Measurements from ENCODE around the gene OR7G1. TPM values are rescaled to one million over a fixed set of nuclear protein-coding genes. Genes with fewer than 3 reads are reported as not detected.

OR7G1 gene
- total RNA-seq, 1 donor from 2014 or later: not detected

DNA sequence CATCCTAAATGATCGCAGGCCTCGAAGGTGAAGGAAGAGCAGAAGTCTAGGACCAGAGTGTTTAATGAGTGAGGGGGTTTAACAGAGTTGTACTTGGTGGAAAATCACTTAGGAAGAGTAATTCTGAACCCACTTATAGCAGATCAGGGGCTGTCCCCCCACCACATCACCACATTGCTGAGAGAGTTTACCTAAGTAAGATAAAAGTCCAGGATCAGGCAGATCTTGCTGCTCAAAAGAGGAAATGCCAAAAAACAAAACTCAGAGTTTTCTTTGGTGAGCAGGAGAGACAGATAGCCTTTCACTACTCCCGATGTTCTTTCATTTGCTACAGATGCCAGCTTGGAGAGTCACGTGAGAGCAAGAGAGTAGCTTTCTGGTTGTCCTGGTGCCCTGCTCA, 40.0 kb upstream of the OR7G1 start:
- Mint-ChIP-seq H3K4me3 (peak overlapping the region; percentile 1), H3K27me3 (no peaks in the 10 kb centered on the region), H3K4me1 (peaks cover 62% of the 10 kb centered on the region), H3K27ac (peak overlapping the region; percentile 86), H3K36me3 (ENCODE audit: low read depth) (peaks cover 91% of the 10 kb centered on the region), H3K9me3 (peaks cover 7% of the 10 kb centered on the region)
- ATAC-seq (ENCODE audit: low read depth): no peak
- intact Hi-C loops (cut with micrococcal nuclease): no loop called here
- DNase-seq: no peak
- CTCF ChIA-PET: no interaction called here
- POLR2A ChIA-PET: no interaction called here
- TF ChIP-seq, protein P1, sequence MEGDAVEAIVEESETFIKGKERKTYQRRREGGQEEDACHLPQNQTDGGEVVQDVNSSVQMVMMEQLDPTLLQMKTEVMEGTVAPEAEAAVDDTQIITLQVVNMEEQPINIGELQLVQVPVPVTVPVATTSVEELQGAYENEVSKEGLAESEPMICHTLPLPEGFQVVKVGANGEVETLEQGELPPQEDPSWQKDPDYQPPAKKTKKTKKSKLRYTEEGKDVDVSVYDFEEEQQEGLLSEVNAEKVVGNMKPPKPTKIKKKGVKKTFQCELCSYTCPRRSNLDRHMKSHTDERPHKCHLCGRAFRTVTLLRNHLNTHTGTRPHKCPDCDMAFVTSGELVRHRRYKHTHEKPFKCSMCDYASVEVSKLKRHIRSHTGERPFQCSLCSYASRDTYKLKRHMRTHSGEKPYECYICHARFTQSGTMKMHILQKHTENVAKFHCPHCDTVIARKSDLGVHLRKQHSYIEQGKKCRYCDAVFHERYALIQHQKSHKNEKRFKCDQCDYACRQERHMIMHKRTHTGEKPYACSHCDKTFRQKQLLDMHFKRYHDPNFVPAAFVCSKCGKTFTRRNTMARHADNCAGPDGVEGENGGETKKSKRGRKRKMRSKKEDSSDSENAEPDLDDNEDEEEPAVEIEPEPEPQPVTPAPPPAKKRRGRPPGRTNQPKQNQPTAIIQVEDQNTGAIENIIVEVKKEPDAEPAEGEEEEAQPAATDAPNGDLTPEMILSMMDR (IDR thresholded peaks at IDR 0.05): no peak

DNA sequence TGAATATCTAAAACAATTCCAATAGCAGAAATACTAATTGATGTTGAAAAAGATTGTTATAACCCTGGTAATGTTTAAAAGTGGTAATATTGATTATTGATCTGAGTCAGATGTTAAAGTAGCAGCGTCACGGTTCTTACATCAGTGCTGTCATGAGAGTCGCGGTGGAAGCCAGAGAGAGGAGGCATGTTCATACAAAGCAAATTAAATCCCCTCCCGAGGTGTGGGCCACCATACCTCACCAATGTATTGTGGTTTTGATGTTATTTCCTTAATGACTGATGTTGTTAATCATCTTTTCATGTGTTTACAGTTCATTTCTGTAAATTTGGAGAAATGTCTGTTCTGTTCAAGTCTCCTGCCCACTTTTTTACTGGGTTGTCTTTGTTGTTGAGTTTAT, 35.8 kb upstream of the OR7G1 start:
- Mint-ChIP-seq H3K27me3 (no peaks in the 10 kb centered on the region), H3K27ac (no peak overlapping the region), H3K4me3 (no peak overlapping the region), H3K36me3 (ENCODE audit: low read depth) (peaks cover 86% of the 10 kb centered on the region), H3K9me3 (peaks cover 7% of the 10 kb centered on the region), H3K4me1 (peaks cover 68% of the 10 kb centered on the region)
- CTCF ChIA-PET: no interaction called here
- DNase-seq: no peak
- intact Hi-C loops (cut with micrococcal nuclease): no loop called here
- no peak for ATAC-seq (ENCODE audit: low read depth)
- POLR2A ChIA-PET: no interaction called here
- TF ChIP-seq, protein P1 (IDR thresholded peaks at IDR 0.05): no peak

DNA sequence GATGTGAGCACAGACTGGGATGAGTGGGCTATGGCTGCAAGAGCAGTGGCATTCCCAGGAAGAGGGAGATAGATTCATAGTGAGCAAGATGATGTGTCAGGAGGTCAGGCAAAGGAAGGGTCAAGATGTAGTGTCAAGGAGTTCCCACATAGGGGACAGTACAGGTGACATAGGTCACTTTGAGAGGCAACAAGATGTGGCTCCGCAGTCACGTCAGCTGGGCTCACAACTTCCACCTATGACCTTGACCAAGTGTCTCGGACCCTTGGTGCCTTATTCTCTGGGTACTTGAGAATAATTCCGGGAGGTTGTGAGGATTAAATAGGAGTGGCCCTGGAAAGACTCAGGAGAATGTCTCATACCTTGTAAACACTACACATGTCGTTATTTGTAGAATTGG, 35.1 kb upstream of the OR7G1 start:
- H3K27me3 Mint-ChIP-seq: no peaks in the 10 kb centered on the region
- intact Hi-C loops (cut with micrococcal nuclease): no loop called here
- ATAC-seq (ENCODE audit: low read depth) (no peak), DNase-seq (no peak)
- TF ChIP-seq, protein P1 (IDR thresholded peaks at IDR 0.05): no peak
- CTCF ChIA-PET: no interaction called here
- H3K4me1 Mint-ChIP-seq: peaks cover 63% of the 10 kb centered on the region
- H3K27ac Mint-ChIP-seq: no peak overlapping the region
- peaks cover 83% of the 10 kb centered on the region for H3K36me3 Mint-ChIP-seq (ENCODE audit: low read depth)
- peaks cover 8% of the 10 kb centered on the region for H3K9me3 Mint-ChIP-seq
- POLR2A ChIA-PET: no interaction called here
- H3K4me3 Mint-ChIP-seq: no peak overlapping the region

DNA sequence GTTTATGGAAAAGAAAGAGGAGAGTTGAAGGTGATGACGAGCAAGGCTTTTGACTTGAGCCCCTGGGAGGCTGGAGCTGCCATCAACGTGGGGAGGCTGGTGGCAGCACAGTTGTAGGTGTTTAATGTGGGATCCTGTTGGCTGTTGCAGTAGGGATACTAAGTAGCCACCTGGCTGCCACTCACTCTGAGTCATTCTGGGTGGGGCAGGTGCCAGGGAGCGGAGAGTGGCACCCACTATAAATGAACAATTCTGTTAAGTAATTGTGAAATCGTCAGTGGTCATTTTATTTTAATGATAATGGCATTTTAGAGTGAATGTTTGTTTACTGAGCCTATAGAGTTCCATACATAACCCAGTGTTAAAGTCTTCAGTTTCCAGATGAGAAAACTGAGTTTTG, 34.4 kb upstream of the OR7G1 start:
- ChIA-PET POLR2A (no interaction called here), CTCF (no interaction called here)
- intact Hi-C loops (cut with micrococcal nuclease): no loop called here
- Mint-ChIP-seq H3K4me3 (no peak overlapping the region), H3K27ac (no peak overlapping the region), H3K4me1 (peaks cover 59% of the 10 kb centered on the region), H3K27me3 (no peaks in the 10 kb centered on the region), H3K9me3 (peaks cover 13% of the 10 kb centered on the region), H3K36me3 (ENCODE audit: low read depth) (peaks cover 82% of the 10 kb centered on the region)
- no peak for ATAC-seq (ENCODE audit: low read depth)
- TF ChIP-seq, protein P1 (IDR thresholded peaks at IDR 0.05): no peak
- DNase-seq: no peak

DNA sequence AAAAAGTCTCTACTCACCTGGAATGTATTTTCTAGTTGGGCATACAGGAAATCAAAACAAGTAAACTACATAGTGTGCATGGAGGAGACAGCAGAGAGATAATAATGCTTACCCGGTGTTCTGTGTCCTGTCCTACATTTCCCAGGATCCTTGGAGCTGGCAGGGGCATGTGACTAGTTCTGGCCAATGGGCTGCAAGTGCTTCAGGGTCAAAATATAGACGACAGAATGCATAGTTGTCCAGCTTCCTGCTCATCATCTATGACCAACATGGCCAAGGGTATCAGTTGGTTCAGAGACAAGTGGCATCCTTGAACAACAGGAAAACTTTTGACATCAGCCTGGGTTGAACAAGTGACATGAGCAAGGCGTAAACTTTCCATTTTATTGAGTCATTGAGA, 33.1 kb upstream of the OR7G1 start:
- Mint-ChIP-seq H3K27ac (no peak overlapping the region), H3K27me3 (no peaks in the 10 kb centered on the region), H3K4me3 (no peak overlapping the region), H3K36me3 (ENCODE audit: low read depth) (peaks cover 81% of the 10 kb centered on the region), H3K9me3 (peaks cover 15% of the 10 kb centered on the region), H3K4me1 (peaks cover 50% of the 10 kb centered on the region)
- POLR2A ChIA-PET: no interaction called here
- DNase-seq (no peak), ATAC-seq (ENCODE audit: low read depth) (no peak)
- CTCF ChIA-PET: no interaction called here
- TF ChIP-seq, protein P1 (IDR thresholded peaks at IDR 0.05): no peak
- intact Hi-C loops (cut with micrococcal nuclease): no loop called here
